Measurements from ENCODE around the gene APOB.

DNA sequence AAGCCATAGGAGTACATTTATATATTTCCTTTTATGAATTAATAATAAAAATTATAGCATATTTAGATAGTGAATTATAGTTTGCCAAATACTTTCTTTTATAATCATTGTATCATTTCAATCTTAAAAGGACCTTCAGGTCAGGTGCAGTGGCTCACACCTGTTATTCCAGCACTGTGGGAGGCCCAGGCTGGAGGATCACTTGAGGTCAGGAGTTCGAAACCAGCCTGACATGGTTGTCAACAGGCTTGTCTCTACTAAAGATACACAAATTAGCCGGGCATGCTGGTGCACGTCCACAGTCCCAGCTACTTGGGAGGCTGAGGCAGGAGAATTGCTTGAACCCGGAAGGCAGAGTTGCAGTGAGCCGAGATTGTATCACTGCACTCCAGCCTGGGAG is 19.7 kb downstream of the APOB start:
- TF ChIP-seq, protein P1, sequence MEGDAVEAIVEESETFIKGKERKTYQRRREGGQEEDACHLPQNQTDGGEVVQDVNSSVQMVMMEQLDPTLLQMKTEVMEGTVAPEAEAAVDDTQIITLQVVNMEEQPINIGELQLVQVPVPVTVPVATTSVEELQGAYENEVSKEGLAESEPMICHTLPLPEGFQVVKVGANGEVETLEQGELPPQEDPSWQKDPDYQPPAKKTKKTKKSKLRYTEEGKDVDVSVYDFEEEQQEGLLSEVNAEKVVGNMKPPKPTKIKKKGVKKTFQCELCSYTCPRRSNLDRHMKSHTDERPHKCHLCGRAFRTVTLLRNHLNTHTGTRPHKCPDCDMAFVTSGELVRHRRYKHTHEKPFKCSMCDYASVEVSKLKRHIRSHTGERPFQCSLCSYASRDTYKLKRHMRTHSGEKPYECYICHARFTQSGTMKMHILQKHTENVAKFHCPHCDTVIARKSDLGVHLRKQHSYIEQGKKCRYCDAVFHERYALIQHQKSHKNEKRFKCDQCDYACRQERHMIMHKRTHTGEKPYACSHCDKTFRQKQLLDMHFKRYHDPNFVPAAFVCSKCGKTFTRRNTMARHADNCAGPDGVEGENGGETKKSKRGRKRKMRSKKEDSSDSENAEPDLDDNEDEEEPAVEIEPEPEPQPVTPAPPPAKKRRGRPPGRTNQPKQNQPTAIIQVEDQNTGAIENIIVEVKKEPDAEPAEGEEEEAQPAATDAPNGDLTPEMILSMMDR (IDR thresholded peaks at IDR 0.05 in 4 of 5, conservative IDR thresholded peaks at IDR 0.05 in 1 of 5) = no peak
- TF ChIP-seq POLR2A (IDR thresholded peaks at IDR 0.05) = no peak

Measured in gastrocnemius medialis (tissue), 4 donors.